ENCODE measurements around the gene MASP1. TPM values are rescaled to one million over a fixed set of nuclear protein-coding genes. Genes with fewer than 3 reads are reported as not detected.

MASP1 gene
- total RNA-seq, 8 experiments from 2014 or later, result 0.45 to 23.9 (median 1.6) TPM

DNA sequence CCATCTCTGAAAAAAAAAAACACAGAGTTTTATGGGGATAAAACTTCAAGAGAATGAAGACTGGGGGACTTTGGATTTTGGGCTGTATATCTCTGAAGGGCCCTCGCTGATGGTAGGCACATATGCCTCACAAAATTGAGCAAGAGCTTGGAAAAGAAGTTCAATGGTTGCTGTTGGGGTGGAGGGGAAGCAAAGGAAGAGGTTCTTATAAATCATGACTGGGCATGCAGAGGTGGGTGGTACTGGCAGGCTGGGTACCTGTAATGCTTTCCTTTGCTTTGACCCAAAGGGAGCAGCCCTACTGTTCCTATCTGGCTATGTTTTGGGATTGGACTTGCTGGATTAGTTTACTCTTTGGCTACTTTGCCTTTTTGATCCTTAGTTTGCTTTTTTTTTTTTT is 100.3 kb downstream of the MASP1 start:
- H3K27ac ChIP-seq, result no peak overlapping the region
- 20 to 67% (median 40%) methylated on average over 1 of the region's 1 CpG; no CpG with 5 or more reads in 4 of the 10 experiments for WGBS, 10 experiments
- H3K4me3 ChIP-seq, result no peak overlapping the region
- ATAC-seq (replicated peaks in 6 of 8), result no peak
- peaks cover 0 to 2% of the 10 kb centered on the region in 2 donors for H3K4me1 ChIP-seq (replicated peaks in 1 of 2)
- in situ Hi-C loops (cut with MboI; ENCODE audit: low pct_unique_long_range_greater_than_20kb in 2 of 9, low sequenced_read_pairs in 9 of 9, unreplicated experiment in 9 of 9), result no loop called here

DNA sequence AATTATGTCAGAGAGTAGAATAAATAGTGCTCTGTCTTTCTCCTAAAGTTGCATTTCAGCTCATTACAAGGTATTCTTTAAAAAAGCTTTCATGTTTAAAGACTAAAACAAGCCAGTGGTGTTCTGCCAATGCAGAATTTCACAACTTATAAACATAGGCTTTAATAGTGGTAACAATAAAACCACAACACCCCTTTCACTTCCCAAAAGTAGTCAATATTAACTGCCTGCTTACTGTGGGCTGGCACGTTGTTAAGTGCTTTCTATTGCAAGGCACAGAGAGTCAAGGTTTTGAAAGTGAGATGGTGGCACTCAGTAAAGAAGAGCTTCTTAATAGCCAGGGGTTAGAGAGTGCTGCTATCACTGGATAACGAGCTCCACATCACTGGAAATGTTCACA is 102.6 kb downstream of the MASP1 start:
- 0 to 83% (median 40%) methylated on average over 1 to 2 of the region's 2 CpGs; no CpG with 5 or more reads in 2 of the 10 experiments for WGBS, 10 experiments
- ATAC-seq (replicated peaks in 6 of 8), result no peak
- Histone ChIP-seq H3K4me3 (no peak overlapping the region), H3K27ac (no peak overlapping the region), H3K4me1 (replicated peaks in 1 of 2) (no peaks in the 10 kb centered on the region)
- in situ Hi-C loops (cut with MboI; ENCODE audit: low pct_unique_long_range_greater_than_20kb in 2 of 9, low sequenced_read_pairs in 9 of 9, unreplicated experiment in 9 of 9), result no loop called here

GRCh38 chr3:187186801-187187421 is 104.6 kb downstream of the MASP1 start:
- H3K27ac ChIP-seq, result no peak overlapping the region

DNA sequence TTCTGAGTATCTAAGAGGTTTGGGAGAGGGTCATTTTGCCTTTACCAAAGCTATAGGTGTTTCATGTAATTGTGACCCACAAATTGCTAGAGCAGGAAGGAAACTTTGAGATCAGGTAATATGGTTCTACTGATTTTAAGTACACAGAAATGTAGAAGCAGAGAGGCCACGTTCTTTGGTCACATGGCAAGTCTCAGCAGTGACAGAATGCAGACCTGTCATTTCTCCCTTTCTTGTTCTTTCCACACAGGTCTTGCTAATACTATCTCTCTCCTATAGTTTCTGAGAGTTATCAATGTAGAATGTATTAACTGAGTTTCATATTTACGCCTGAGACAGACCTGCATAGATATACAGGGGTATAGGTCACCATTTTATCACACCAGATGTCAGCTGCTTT is 105.2 kb downstream of the MASP1 start:
- Histone ChIP-seq H3K27ac (no peak overlapping the region), H3K4me1 (replicated peaks in 1 of 2) (no peaks in the 10 kb centered on the region), H3K4me3 (no peak overlapping the region)
- in situ Hi-C loops (cut with MboI; ENCODE audit: low pct_unique_long_range_greater_than_20kb in 2 of 9, low sequenced_read_pairs in 9 of 9, unreplicated experiment in 9 of 9), result no loop called here
- ATAC-seq (replicated peaks in 6 of 8), result no peak
- WGBS, 10 experiments, result 40 to 100% (median 76%) methylated on average over 1 to 2 of the region's 2 CpGs; no CpG with 5 or more reads in 2 of the 10 experiments

More at GRCh38 chr3:187186801-187187421, 104.6 kb downstream of the MASP1 start:
- in situ Hi-C loops (cut with MboI; ENCODE audit: low pct_unique_long_range_greater_than_20kb in 2 of 9, low sequenced_read_pairs in 9 of 9, unreplicated experiment in 9 of 9), result no loop called here
- ATAC-seq (replicated peaks in 6 of 8), result peak in 5 of 8 experiments; percentile 27 to 85 (median 60)
- H3K4me1 ChIP-seq (replicated peaks in 1 of 2), result no peaks in the 10 kb centered on the region
- no peak overlapping the region for H3K4me3 ChIP-seq
- 20 to 100% (median 94%) methylated on average over 1 to 3 of the region's 5 CpGs; no CpG with 5 or more reads in 3 of the 10 experiments for WGBS, 10 experiments

- Histone ChIP-seq H3K4me1 (replicated peaks in 1 of 2) (no peaks in the 10 kb centered on the region), H3K4me3 (no peak overlapping the region), H3K27ac (no peak overlapping the region)
- ATAC-seq (replicated peaks in 6 of 8), result no peak
- 29 to 96% (median 68%) methylated on average over 1 to 4 of the region's 4 CpGs for WGBS, 10 experiments
- in situ Hi-C loops (cut with MboI; ENCODE audit: low pct_unique_long_range_greater_than_20kb in 2 of 9, low sequenced_read_pairs in 9 of 9, unreplicated experiment in 9 of 9), result no loop called here
These were observed 105.8 kb downstream of the MASP1 start for GRCh38 chr3:187185759-187186158.

Other genes starting within 250 kb of the MASP1 start
- gene RPL39L, start 152.2 kb downstream of the MASP1 start, total RNA-seq, result 10 to 100 TPM in 4 of 8 experiments, 1 to 10 TPM in 3, under 1 TPM in 1; 0.97 to 47.7 (median 22.0) TPM
- 1 to 10 TPM in 1 of 8 experiments, under 1 TPM in 6, not detected in 1; 0.15 to 1.1 (median 0.42) TPM for gene RTP1, start 94.3 kb downstream of the MASP1 start, total RNA-seq
- 1 to 10 TPM in 2 of 8 experiments, under 1 TPM in 3, not detected in 3; 0.28 to 9.6 (median 0.52) TPM for gene RTP4, start 76.6 kb upstream of the MASP1 start, total RNA-seq

Data from motor neuron (in vitro differentiated cells).